Thyroid gland (tissue), 4 donors: ENCODE measurements around the gene CMSS1. TPM values are rescaled to one million over a fixed set of nuclear protein-coding genes. Genes with fewer than 3 reads are reported as not detected.

ENCODE experiments used
- DNase-seq, 2 donors: peaks; one replicate each; pipeline ENCODE4 v3.0.0-alpha.2; 2019
- H3K27ac ChIP-seq, 3 donors: fragments of 200-600 bp; sonication (generic); 1 replicate in 2 of 3; 2 replicates in 1 of 3; pipeline ENCODE4 v1.5.1; 2016 to 2019; ENCODE audit warnings: mild to moderate bottlenecking in 1 of 3, moderate library complexity in 1 of 3
- H3K27me3 ChIP-seq: fragments of 200-600 bp; sonication (generic); one replicate; pipeline ENCODE4 v1.5.1; 2019
- H3K36me3 ChIP-seq, 2 donors: fragments of 200-600 bp; sonication (generic); one replicate each; pipeline ENCODE4 v1.5.1; 2016 to 2019
- H3K4me1 ChIP-seq, 2 donors: fragments of 200-600 bp; sonication (generic); one replicate each; pipeline ENCODE4 v1.5.1; 2017 to 2019
- H3K4me3 ChIP-seq, 3 donors: fragments of 200-600 bp; sonication (generic); replicated peaks in 1 of 3; 1 replicate in 2 of 3; 2 replicates in 1 of 3; pipeline ENCODE4 v1.5.1; 2016; ENCODE audit warnings: mild to moderate bottlenecking in 1 of 3
- H3K9me3 ChIP-seq: fragments of 200-600 bp; sonication (generic); one replicate; pipeline ENCODE4 v1.5.1; 2017
- POLR2A ChIP-seq, 2 donors: fragments of 450-650 bp; IDR thresholded peaks; one replicate each; pipeline ENCODE4 v1.6.1; 2017; ENCODE audit warnings: antibody characterized with exemption in 2 of 2, mild to moderate bottlenecking in 2 of 2, moderate library complexity in 1 of 2
- WGBS, 2 donors: methylation state at CpG; one replicate each; pipeline ENCODE4 v1.1.5; 2017; 5-methylcytosine and 5-hydroxymethylcytosine counted together
- intact Hi-C: fragments of 100-400 bp; cut with DNase I; formaldehyde crosslinking; loops from one replicate; pipeline ENCODE4 v1.15.1; 2023
- total RNA-seq, 4 donors: library from RNA; depleted of rRNA; stranded (reverse); fragments of >200 nt; gene quantifications; one replicate each; pipeline ENCODE4 v1.2.3, GENCODE V29; 2016
- TF ChIP-seq, protein P1 (sequence below), 6 experiments: fragments of 200-600 bp in 3 of 6; fragments of 450-650 bp in 3 of 6; sonication (generic) in 3 of 6; IDR thresholded peaks; one replicate each; pipeline ENCODE4 v1.5.1; 2016 to 2019; ENCODE audit warnings: antibody characterized with exemption in 6 of 6, mild to moderate bottlenecking in 2 of 6, inconsistent platforms in 1 of 6, moderate library complexity in 1 of 6

The CMSS1 gene
- total RNA-seq, 4 donors from 2014 or later: 7.7 to 15.0 (median 12.9) TPM

DNA sequence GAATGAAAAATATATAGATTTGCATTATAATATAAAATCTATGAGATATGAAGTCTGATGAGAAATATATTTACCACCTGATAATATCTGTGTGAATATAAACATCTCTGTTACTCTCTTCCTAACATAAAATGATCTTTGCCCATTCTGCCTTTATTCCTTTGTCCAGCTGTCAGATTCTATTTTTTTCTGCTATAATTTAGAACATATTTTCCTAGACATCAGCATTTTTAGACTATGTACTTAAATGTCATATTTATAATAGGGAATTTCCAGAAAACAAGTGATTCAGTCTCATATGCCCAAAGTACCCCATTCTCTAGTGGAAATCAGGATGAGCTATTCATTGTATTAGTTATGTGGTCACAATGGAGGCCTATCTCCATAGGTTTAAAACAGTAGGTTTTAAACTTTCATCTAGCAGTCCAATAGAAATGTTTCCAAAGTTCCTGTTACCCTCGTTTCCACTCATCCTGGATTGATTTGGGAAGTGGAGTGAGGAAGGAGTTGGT is 213.3 kb downstream of the CMSS1 start:
- intact Hi-C loops: no loop called here
- Histone ChIP-seq H3K27ac (no peak overlapping the region), H3K4me1 (no peaks in the 10 kb centered on the region), H3K4me3 (no peak overlapping the region), H3K9me3 (no peaks in the 10 kb centered on the region), H3K27me3 (no peaks in the 10 kb centered on the region), H3K36me3 (no peaks in the 10 kb centered on the region)
- WGBS, 2 donors: 88 to 94% methylated on average over 1 of the region's 1 CpG
- TF ChIP-seq, protein P1, sequence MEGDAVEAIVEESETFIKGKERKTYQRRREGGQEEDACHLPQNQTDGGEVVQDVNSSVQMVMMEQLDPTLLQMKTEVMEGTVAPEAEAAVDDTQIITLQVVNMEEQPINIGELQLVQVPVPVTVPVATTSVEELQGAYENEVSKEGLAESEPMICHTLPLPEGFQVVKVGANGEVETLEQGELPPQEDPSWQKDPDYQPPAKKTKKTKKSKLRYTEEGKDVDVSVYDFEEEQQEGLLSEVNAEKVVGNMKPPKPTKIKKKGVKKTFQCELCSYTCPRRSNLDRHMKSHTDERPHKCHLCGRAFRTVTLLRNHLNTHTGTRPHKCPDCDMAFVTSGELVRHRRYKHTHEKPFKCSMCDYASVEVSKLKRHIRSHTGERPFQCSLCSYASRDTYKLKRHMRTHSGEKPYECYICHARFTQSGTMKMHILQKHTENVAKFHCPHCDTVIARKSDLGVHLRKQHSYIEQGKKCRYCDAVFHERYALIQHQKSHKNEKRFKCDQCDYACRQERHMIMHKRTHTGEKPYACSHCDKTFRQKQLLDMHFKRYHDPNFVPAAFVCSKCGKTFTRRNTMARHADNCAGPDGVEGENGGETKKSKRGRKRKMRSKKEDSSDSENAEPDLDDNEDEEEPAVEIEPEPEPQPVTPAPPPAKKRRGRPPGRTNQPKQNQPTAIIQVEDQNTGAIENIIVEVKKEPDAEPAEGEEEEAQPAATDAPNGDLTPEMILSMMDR (IDR thresholded peaks at IDR 0.05): no peak
- no peak for DNase-seq

DNA sequence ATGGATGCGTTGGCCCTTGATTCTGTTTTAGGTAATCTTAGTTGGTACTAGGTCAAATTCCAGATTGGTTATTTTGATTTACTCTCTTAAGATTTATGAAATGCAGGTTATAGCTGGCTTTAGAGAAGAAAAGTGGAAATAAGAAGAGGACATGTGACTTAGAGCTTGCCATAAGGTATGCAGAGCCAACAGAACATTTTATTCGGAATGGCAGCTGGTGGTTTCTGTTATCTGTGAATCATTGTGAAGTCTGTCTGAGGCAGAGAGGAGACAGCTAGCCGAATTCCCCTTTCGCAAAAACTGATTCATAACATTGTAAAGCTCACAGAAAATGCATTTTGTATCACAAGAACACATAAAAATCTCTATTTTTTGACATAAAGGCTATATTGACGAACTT is 214.6 kb downstream of the CMSS1 start:
- Histone ChIP-seq H3K27me3 (no peaks in the 10 kb centered on the region), H3K27ac (no peak overlapping the region), H3K4me1 (no peaks in the 10 kb centered on the region), H3K9me3 (no peaks in the 10 kb centered on the region), H3K4me3 (no peak overlapping the region), H3K36me3 (no peaks in the 10 kb centered on the region)
- WGBS, 2 donors: 72 to 82% methylated on average over 5 of the region's 5 CpGs
- intact Hi-C loops: no loop called here
- TF ChIP-seq, protein P1 (IDR thresholded peaks at IDR 0.05): no peak
- DNase-seq: no peak

DNA sequence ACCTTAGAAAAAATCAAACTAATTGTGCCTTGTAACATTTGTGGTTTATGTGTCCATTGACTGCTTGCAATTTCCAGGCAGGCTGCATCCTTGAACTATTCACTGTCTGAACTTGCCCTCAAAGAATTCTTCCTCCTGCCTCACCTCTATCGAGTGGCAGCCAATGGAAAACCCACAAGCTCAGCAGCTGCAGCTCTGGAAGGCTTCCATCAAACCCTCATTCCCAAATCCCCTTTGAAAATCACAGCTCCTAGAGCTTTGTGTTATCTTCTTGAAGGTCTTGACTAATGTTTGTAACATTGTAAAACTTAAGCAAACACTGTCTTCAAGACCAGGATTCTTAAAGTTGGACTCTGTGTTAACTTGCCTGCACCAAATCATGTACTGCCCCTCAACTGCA is 215.5 kb downstream of the CMSS1 start:
- DNase-seq: no peak
- 44 to 67% methylated on average over 1 of the region's 1 CpG for WGBS, 2 donors
- no peaks in the 10 kb centered on the region for H3K4me1 ChIP-seq
- no peaks in the 10 kb centered on the region for H3K9me3 ChIP-seq
- no peak overlapping the region for H3K27ac ChIP-seq
- intact Hi-C loops: no loop called here
- H3K4me3 ChIP-seq: no peak overlapping the region
- H3K36me3 ChIP-seq: no peaks in the 10 kb centered on the region
- no peaks in the 10 kb centered on the region for H3K27me3 ChIP-seq
- no peak for TF ChIP-seq POLR2A (IDR thresholded peaks at IDR 0.05)
- TF ChIP-seq, protein P1 (IDR thresholded peaks at IDR 0.05): no peak

DNA sequence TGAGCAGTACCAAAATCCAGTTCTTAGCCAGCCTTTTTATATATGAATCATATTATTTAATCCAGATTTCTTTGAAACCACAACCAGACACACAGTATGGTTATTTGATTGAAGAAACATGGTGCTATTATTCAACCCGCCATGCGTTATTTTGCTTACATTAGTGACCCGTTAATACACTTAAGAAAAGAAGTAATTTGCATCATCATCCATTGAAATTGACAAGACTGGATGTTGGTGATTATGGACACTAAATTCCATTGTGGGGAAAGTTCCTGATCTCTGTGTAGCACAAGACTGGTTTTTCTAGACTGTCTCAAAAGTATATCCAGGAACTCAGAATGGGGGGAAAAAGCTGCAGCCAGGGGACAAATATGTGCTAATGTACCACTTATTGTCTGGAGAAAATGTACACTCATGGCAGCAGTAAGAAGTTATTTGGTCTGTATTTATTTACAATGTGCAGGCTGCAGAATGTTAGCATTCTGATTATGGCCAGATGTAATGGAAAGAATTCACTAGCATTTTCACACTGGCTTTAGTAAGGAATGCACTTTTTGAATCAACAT is 216.3 kb downstream of the CMSS1 start:
- WGBS, 2 donors: 97 to 98% methylated on average over 3 of the region's 3 CpGs
- no peak overlapping the region for H3K27ac ChIP-seq

DNA sequence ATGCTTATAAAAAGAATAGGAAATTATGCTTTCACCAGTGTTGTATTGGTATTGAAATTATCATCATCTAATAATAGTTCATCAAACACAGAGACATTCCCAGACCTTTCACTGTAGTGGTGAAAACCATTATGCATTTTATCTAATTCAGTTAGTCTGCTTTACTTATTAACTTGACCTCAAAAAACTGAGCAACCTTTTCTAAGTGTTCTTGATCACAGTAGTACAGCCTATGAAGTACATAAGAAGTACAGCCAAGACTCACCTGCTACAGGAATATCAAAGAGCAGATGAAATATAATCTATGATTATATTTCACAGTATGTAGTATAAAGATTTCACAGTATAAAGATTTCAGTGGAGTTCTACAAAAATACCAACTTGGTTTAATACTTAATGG is 221.4 kb downstream of the CMSS1 start:
- intact Hi-C loops: no loop called here
- Histone ChIP-seq H3K4me1 (peaks cover 23 to 25% of the 10 kb centered on the region in 2 donors), H3K9me3 (no peaks in the 10 kb centered on the region), H3K27me3 (no peaks in the 10 kb centered on the region), H3K36me3 (no peaks in the 10 kb centered on the region), H3K27ac (no peak overlapping the region), H3K4me3 (no peak overlapping the region)
- TF ChIP-seq, protein P1 (IDR thresholded peaks at IDR 0.05): no peak
- no peak for TF ChIP-seq POLR2A (IDR thresholded peaks at IDR 0.05)
- DNase-seq: no peak

More for the DNA sequence above, 216.3 kb downstream of the CMSS1 start:
- TF ChIP-seq, protein P1 (IDR thresholded peaks at IDR 0.05): no peak
- TF ChIP-seq POLR2A (IDR thresholded peaks at IDR 0.05): no peak
- Histone ChIP-seq H3K9me3 (no peaks in the 10 kb centered on the region), H3K4me3 (no peak overlapping the region), H3K36me3 (no peaks in the 10 kb centered on the region), H3K4me1 (no peaks in the 10 kb centered on the region), H3K27me3 (no peaks in the 10 kb centered on the region)
- intact Hi-C loops: no loop called here
- DNase-seq: no peak
